ENCODE results near the gene C14orf180.

DNA sequence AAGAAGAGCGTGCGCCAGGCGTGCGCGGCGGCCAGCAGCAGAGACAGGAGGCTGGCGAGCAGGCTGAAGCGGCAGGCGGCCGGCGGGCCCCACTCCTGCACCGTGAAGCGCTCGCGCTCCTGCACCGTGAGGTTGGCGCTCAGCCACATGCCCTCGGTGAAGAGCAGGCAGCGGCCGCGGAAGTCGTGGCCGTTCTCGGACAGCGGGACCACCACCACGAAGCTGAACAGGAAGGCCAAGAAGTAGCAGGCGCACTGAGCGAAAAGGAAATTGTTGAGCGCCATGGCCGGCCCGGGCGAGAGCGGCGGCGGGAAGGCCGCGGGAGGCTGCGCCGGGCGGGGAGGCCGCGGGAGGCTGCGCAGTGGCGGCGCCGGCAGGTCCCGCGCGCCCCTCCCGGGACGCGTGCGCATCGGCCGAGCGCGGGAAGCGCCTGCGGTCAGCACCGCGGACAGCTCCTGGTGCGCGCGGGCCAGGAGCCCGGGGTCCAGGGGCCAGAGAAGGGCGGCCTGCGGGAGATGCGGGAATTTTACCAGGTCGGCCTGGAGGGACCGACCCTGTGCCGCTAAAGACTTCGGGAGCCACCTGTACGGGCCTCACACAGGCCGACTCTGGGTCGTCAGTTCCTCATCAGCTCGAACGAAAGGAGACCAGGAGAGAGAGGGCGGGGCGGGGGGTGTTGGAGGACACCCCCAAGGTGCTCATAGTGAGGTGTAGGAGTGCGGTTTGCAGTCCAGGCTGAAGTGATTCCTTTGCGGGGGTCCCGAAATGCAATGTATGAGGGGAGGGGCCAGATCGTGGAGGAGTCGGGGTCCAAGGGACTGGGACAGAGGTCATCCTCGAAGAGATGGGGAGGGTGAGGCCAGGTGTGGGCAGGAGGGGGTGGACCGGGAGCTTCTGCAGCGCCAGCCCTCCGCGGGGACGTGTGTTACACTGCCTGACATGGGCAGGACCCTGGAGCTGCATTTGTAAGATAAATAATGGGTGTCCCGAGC is 25.2 kb downstream of the C14orf180 start, which contains the start of gene TMEM179:
- TF ChIP-seq, protein P1, sequence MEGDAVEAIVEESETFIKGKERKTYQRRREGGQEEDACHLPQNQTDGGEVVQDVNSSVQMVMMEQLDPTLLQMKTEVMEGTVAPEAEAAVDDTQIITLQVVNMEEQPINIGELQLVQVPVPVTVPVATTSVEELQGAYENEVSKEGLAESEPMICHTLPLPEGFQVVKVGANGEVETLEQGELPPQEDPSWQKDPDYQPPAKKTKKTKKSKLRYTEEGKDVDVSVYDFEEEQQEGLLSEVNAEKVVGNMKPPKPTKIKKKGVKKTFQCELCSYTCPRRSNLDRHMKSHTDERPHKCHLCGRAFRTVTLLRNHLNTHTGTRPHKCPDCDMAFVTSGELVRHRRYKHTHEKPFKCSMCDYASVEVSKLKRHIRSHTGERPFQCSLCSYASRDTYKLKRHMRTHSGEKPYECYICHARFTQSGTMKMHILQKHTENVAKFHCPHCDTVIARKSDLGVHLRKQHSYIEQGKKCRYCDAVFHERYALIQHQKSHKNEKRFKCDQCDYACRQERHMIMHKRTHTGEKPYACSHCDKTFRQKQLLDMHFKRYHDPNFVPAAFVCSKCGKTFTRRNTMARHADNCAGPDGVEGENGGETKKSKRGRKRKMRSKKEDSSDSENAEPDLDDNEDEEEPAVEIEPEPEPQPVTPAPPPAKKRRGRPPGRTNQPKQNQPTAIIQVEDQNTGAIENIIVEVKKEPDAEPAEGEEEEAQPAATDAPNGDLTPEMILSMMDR (IDR thresholded peaks at IDR 0.05) = no peak
- TF ChIP-seq POLR2A (IDR thresholded peaks at IDR 0.05) = no peak
